ENCODE results near the gene LRRC74B.
"Not testable (repeated sequence)": the region's sequence is repeated elsewhere in the genome, so short reads cannot be mapped to it uniquely, and the experiment has no call there.

The LRRC74B gene

DNA sequence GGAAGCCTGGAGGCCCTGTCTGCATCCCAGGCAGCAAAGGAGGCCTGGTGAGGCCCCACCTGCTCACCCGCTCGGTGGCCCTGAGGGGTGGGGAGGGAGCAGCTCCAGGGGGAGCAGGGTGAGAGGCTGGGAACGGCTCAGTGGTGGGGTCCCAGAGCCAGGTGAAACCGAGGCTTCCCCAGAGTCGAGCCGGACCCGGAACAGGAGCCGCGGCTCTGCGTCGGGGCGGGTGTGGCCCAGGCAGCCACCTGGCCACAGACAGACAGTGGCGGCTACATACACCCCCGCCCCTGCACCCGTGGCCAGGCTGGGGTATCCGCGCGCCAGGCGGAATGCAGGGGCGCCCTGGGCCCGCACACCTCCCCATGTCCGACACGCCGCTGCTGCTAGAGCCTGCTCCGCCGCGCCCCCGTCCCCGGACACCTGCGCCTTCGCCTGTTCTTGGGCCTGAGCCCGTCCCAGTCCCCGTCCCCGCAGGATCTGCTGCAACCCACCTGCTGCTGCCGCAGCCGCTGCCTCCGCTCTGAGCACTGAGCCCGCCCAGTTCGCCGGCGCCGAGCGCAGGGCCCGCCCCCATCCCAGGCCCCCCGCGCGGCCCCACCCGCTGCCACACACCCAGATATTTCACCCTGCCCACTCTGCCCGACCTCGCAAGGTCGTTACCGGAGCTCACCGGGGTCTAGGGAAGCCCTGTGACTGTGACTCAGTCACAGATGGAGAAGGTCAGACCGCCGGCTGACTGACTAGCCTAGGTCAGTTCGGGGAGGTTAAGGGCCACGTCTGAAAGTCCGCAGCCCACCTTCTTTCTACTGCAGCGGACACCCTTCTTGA is 13.5 kb upstream of the LRRC74B start, which contains the start of gene SLC7A4:
TSS of gene SLC7A4 (minus strand) at position 525 of the 831 bp plus-strand sequence. CDS start 749 bp downstream, outside the sequence.
- DNase-seq (ENCODE audit: low spot score): no peak

DNA sequence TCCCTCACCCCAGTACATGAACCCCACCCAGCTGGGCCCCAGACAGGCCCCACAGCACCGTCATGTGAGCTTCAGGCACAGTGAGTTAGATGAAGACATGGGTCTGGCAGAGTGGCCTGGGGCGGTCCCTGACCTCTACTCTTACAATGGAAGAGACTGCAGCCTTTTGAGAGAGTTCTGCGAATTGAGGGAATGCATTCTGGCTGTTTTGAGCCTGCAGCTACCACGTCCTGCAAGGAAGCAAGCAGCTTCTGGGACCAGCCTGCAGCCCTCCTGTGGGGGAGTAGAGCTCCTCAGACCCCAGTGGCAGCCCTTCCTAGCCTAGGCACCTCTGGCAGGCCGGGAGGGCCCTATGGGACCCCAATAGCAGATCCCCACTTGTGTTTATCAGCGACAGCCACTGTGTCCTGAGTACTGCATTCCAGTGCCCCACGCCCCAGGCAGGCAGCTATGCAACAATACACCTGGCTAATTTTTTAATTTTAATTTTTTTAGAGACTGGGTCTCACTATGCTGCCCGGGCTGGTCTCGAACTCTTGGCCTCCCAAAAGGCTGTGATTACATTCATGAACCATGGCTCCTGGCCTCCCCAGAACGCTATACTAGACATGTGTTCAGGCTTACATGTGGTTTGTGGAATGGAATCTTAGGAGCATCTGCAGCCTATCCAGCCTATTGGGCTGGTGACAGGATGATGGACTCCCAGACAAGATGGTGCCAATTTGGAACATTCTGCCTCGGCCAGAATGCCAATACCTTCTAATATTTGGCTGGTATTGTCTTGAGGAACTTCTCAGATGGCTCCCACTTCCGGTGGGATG is 12.7 kb upstream of the LRRC74B start:
- no peak for DNase-seq (ENCODE audit: low spot score)

DNA sequence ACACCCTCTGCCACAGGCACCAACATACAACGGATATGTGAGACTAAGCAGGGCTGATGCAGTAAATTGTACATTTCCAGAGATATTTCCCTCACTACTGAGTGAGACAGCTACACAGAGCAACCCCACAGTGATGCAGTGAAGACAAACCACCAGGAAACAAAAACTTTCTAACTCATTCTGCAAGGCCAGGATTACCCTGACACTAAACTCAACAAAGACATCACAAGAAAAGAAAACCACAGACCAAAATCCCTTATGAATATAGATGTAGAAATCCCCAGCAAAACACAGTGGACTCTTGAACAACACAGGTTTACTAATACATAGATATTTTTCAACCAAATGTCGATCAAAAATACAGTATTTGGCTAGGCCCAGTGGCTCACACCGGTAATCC is 11.9 kb upstream of the LRRC74B start:
- DNase-seq (ENCODE audit: low spot score): no peak

DNA sequence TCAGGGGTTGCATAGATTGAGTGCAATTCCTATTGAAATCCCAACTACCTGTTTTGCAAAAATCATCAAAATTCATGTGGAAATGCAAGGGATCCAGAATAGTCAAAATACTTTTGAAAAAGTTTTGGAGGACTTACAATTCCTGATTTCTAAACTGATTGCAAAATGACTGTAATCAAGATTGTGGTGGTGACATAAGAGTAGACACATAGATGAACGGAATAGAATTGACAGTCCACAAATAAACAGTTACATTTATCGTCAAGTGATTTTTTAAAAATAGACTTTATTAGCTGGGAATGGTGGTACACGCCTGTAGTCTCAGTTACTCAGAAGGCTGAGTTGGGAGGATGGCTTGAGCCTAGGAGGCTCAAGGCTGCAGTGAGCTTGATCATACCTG is 10.8 kb upstream of the LRRC74B start:
- DNase-seq (ENCODE audit: low spot score): no peak

DNA sequence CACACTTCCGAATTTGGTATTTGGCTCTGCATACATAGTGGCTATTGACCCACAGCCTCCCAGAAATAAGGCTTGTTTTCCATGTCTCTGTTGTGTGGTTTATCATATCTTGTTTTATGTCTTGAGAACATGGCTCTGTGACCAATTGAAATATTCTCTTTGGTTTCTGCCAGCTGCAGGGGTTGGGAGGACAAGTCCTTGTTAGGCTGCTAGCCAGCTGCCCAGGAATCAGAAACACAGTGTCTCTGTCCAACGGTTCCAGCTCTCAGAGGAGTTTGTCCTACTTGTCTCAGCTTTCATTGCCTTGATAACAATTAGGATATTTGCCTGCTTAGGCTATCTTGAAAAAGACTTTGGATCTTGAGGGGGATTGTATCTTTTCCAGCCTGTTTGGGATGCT is 7.3 kb upstream of the LRRC74B start:
- DNase-seq (ENCODE audit: low spot score): no peak

DNA sequence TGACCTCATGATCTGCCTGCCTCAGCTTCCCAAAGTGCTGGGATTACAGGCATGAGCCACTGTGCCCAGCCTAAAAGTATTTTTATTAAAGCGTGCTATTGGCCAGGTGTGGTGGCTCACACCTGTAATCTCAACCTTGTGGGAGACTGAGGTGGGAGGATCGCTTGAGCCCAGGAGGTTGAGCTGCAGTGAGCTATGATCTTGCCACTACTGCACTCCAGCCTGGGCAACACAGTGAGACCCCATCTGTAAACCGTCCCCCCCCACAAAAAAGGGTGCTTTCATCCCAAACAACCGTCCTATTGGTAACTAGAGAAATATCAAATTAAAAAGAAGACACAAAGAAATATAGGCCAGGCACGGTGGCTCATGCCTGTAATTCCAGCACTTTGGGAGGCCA is 6.6 kb upstream of the LRRC74B start:
- DNase-seq (ENCODE audit: low spot score): not testable (repeated sequence)

DNA sequence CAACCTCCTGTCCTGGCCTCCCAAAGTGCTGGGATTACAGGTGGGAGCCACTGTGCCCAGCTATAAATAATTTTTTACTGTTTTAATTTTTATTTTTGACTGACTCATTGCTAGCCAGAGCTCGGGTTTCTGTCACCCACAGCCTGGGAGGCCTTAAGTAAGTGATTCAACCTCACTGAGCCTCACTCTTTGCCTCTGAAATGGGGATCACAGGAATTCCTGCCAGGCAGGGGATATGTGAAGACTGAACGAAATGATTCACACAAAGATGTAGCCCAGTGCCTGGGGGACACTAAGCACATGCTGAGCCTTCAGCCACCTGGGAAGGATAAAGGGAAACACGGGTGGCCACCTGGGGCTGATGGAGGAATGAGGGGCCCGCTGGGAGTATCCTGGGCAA is 3.8 kb upstream of the LRRC74B start:
- DNase-seq (ENCODE audit: low spot score): no peak

DNA sequence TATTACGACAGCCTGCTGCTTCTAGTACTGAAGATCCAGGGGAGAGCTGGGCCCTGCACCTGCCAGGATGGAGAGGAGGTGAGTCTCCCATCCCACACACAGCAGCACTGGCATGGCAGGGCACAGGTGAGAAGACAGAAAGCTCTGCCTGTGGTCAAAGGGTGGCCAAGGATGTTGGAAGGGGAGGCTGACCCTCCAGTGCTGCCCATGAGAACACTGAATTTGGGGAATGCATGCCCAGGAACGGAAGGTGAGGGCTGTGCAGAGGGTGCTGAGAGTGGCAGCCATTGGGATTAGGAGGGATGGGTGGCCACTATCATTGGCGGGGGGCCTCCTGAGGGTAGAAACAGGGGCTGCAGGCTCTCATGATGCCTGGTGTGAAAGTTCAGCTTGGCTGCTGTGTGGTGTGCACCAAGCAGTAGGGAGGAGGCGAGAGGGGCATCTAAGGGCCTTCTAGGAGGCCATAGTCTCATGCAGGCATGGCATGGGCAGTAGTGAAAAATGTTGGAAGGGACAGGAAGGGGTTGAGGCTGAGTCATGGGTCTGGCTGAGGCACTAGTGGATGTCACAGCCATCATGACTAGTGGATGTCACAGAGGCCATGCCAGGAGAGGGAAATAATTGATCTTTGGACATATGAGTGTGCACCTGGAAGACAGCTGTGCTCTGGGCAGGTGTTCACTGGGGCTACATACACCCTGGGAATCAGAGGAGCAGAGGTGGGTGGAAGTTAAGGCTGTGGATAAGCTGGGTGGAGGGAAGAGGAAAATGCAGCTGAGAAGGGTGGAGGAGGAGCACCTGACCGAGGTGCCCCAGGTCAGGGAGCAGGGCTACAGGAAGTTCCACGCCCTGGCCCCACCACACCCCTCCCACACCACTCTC is 2.5 kb upstream of the LRRC74B start:
- DNase-seq (ENCODE audit: low spot score): no peak

DNA sequence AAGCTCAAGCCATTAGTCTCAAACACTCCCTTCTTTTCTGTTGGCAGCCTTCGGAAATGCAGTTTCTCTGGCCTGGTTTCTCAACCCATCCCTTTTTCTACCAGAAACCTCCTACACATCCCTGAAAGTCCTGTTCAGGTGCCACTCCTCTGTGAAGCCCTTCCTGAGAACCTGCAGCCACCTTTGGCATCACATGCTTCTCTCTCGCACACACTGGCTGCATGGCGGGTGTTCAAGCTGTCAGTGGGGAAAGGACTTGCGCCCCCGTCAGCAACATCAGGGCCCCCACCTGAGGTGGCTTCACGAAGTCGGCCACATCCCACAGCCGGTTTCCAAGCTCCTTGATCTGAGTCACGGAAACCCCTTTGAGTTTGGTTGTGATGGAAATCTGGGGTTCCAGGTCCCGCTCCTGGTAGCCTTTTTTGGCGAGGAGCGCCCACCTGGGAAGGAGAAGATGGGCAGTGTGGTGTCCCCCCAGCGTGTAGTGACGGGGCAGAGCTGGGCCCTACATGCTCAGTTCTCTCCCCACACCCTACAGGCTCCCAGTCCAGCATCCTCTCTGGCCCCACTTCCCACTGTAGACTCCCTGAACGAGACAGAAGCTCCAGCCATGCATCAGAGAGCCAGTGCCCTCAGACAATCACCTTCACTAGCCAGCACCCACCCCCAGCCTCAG is 1.7 kb upstream of the LRRC74B start:
- DNase-seq (ENCODE audit: low spot score): no peak

DNA sequence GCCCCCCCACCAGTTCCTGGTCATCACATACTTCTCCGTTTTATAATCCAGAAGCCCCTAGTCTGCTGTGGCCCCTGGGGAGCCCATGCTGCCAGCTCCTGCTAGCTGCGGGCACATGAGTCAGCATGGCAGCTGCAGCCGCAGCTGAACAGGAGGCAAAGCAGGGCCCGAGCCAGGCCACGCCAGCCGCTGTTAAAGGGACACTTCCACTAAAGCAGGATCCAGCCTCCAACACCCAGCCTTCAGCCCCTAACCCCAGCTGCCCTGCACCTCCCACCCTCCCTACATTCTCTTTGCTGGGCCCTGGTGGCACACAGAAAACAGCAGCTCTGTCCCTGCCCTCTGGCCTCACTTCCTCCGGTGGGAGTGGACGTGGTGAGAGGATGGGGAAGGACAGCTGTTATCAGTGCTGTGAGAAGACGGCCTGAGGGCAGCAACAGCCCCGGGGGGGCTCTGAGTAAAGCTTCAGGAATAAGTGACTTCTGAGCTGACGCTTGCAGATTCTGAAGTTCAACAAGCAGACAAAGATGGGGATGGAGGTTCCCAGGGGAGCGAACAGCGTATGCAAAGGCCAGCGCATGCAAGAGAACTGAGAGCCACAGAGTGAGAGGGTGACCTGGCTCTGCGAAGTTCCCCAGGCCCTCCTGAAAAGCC is 688 bp upstream of the LRRC74B start:
- peak; percentile 61 for DNase-seq (ENCODE audit: low spot score)

DNA sequence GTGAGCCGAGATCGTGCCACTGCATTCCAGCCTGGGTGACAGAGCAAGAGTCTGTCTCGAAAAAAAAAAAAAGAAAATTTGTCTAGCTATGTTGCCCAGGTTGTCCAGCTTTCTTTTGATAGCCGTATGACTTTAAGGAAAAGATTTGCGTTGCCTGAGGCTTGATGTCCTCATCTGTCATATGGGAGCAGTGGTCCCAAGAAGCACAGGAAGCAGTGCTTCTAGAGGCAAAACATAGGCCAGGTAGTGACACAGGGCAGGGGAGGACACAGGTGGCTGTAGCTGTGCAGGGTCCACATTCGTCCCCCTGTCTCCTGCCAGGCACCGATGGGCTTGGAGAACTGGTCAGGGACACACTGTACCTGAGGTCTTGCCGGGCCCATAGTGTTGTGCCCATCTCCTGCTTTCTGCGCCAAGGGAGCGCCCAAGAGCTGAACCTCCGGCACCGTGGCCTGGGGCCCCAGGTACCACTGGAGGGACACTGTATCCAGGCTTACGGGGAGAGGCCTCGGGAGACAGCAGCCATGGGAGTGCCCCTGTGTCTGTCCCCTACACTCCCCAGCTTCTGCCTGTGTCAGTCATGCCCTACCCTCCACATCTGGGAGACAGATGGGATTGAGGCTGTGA is 1.4 kb downstream of the LRRC74B start:
- DNase-seq (ENCODE audit: low spot score): no peak

DNA sequence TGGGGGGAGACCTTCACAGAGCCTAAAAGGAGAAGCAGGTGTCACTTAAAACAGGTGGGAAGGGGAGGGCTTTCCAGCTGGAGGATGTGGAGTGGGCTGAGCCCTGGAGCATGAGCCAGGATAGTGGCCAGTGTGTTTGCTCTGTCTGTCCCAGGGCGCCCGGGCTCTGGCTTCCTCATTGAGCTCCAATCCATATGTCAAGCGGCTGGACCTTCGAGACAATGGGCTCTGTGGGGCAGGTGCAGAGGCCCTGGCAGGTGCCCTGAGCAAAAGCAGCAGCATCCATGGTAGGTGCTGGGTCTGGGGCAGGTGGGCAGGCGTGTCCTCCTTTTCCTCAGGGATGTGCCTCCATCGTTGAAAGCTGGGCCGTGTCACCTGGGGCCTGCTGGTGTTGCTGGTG is 2.0 kb downstream of the LRRC74B start:
- no peak for DNase-seq (ENCODE audit: low spot score)

DNA sequence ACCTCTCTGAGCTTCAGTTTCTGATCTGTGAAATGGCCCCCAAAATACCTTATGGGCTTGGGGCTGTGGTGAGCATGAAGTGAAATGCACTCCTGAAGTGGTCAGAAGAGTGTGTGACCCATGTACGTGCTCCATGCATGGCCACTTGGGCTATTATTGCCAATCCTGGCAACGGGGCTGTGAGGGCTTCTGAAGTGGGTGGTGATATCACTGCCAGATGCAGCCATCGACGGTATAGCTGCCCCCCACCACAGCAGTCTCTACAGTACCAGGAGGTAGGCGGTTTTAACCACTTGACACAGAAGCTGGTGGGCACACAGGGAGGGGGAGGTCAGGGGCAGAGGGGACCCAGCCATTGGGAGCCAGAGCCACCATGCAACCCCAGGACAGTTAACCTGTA is 2.7 kb downstream of the LRRC74B start:
- not testable (repeated sequence) for DNase-seq (ENCODE audit: low spot score)

DNA sequence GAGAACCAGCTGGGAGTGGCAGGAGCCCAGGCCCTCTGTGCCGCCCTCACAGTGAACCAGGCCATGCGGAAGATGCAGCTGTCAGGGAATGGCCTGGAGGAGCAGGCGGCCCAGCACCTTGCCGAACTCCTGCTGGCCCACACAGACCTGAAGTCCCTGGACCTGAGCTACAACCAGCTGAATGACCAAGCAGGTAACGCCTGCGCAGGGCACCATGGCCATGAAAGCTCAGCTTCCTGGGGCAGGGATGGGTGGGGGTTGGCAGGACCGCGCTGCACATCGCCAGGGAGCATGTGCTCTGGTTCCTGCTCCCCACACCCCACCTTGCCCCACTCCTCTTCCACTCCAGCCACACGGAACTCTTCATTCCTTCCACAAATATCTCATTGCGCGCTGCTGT is 3.2 kb downstream of the LRRC74B start:
- not testable (repeated sequence) for DNase-seq (ENCODE audit: low spot score)

DNA sequence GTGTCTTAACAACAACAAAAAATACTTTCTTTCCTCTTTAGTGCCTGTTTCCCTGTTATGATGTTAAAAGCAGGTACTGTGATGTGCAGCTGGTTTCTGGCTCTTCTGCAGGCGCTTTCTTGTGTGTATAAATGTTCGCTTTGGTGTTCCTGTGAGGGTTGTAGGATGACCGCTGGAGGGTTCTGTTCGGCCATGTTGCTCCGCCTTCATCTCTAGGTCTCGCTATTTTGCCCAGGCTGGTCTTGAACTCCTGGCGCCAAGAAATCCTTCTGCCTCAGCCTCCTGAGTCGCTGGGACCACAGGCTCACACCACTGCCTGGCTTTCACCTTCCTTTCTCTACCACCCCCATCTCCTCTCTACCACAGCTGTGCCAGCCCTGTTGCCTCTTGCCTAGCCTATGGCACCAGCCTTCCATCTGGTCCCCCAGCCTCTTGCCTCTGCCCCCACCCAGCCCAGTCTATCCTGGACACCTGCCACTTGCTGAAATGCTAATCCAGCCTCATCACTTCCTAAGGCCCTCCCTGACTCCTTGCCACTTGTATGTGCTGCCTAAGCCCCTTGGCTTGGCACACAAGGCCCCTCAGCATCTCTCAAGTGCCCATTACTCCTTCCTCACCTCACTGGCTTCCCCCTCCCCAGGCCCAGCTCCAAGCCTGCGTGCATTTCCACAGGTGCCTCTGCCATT is 5.5 kb downstream of the LRRC74B start:
- no peak for DNase-seq (ENCODE audit: low spot score)

DNA sequence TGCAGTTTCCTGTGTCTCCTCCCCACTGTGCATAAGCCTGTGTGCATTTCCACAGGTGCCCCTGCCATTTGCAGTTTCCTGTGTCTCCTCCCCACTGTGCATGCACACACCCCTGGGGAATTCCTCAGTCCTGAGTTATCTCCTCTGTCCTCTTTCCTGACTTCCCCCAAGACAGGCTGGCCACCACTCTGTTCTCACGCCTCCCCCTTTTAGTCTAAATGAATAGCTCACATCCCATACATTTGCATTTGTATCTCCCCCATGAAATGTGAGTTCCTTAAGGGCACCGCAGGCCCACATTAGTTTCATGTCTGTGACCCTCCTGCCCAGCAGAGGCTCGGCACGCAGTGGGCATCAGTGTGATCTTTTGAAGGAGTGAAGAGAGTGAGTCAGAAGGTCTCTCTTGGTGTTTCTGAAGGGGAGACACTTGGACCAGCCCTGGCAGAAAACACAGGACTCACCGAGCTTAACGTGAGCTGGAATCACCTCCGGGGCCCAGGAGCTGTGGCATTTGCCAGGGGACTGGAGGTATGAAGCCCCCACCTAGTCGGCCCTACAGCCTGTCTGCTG is 6.2 kb downstream of the LRRC74B start:
- DNase-seq (ENCODE audit: low spot score): no peak

DNA sequence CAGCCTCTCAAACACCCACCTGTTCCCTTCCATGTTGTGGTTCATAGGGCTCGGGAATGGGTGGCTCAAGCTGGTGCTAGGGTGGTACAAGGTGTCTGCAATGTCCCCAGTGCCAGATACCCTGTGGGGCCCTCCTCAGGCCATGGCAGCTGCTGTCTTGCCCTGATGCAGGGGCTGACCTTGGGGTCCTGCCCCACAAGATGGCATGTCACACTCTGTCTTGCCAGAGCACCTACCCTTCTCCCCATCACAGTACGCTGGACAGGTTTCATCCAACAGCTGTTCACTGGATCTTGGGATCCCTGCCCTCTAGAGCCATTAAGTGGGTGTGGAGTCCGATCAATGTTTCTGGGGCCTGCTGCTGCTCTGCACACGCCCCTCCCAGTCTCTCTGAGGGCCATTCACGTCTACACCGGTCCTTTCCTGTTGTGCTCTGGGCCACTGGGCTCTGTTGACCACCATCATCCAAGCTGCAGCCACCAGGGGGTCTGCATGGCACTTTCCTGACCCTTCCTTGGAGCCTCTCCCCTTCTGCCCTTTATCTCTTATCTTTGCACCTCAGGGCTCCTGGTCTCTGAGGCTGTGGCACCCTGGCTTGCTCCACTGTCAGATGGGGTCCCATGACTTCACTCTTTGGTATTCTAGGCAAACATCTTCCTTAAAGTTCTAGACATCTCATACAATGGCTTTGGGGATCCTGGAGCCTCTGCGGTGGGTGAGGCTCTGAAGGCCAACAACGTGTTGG is 7.1 kb downstream of the LRRC74B start:
- DNase-seq (ENCODE audit: low spot score): no peak

DNA sequence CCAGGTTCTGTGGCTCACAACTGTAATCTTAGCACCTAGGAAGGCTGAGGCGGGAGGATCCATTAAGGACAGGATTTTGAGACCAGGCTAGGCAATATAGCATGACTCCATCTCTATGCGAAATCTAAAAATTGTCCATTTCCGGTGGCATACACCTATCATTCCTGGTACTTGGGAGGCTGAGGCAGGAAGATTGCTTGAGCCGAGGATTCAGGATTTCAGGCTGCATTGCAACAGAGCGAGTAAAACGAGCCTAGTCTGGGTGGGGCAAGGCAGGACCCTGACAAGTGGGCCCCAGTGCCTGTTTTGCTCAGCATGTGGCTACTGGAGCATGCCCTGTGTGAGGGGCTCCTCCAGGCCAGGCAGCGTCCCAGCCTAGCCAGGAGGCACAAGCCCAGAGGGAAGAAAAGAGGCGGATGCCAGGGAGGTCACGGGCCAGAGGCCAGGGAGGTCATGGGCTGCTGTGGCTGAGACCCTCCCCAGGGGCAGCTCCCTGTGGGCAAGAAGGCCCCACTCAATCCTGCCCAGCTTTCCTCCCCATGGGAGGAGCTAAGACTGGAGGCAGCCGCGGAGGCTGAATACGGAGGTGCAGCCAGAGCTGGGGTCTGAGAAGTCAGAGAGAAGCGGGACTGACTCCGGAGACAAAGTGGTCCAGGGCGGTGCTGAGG is 8.4 kb downstream of the LRRC74B start:
- DNase-seq (ENCODE audit: low spot score): no peak
